Measurements from ENCODE around the gene TSPAN14. TPM values are rescaled to one million over a fixed set of nuclear protein-coding genes. Genes with fewer than 3 reads are reported as not detected.
A peak's percentile ranks its signal among the peaks of the same experiment; 100 is the strongest.

The TSPAN14 gene
- total RNA-seq, 2 experiments from 2014 or later, result 17.0 to 33.4 TPM

GRCh38 chr10:80454513-80455460 is 677 bp downstream of the TSPAN14 start:
- POLR2A ChIA-PET, result interaction anchor here (0.9 to 1.9 kb wide), 2 partner anchors 9 to 18 kb away, joined by 5 to 6 read pairs; no protein-coding TSS in a partner anchor
- H3K4me1 ChIP-seq (ENCODE audit: insufficient read depth, low read length, poor library complexity, severe bottlenecking), result peaks cover 51% of the 10 kb centered on the region
- no TSS peak for BruUV-seq (replicated peaks)
- H3K9me2 ChIP-seq (ENCODE audit: insufficient read depth, low read length), result no peaks in the 10 kb centered on the region
- H3K4me2 ChIP-seq (ENCODE audit: low read length), result peak overlapping the region; percentile 79
- peak overlapping the region; percentile 44 for H2AFZ ChIP-seq (ENCODE audit: low read length)
- H3K9me3 ChIP-seq (ENCODE audit: low read length), result no peaks in the 10 kb centered on the region
- peak overlapping the region; percentile 92 for H3K4me3 ChIP-seq (ENCODE audit: low read depth, low read length, poor library complexity, severe bottlenecking)
- peak overlapping the region; percentile 66 for H3K27ac ChIP-seq (ENCODE audit: low read depth, low read length, poor library complexity, severe bottlenecking)
- H3K79me2 ChIP-seq (ENCODE audit: insufficient read depth, low read depth, low read length), result peaks cover 51% of the 10 kb centered on the region
- CTCF ChIA-PET (ENCODE audit: unreplicated experiment), result no interaction called here
- peaks cover 12% of the 10 kb centered on the region for H4K20me1 ChIP-seq (ENCODE audit: insufficient read depth, low read length)
- DNase-seq (ENCODE audit: low spot score), result peak; percentile 52
- TF ChIP-seq CTCF (conservative IDR thresholded peaks at IDR 0.05; ENCODE audit: low read length) (no peak), EZH2phosphoT487 (IDR thresholded peaks at IDR 0.05; ENCODE audit: borderline replicate concordance, low read depth, low read length) (no peak)
- no peaks in the 10 kb centered on the region for H3K36me3 ChIP-seq (ENCODE audit: insufficient read depth, low read length)
- intact Hi-C loops (cut with micrococcal nuclease; ENCODE audit: unreplicated experiment), result loop anchor here (5.0 kb wide), 2 partner anchors 252 to 267 kb away; no protein-coding TSS in a partner anchor

GRCh38 chr10:80455461-80456349 is 1.6 kb downstream of the TSPAN14 start:
- no peak for DNase-seq (ENCODE audit: low spot score)
- Histone ChIP-seq H3K9me2 (ENCODE audit: insufficient read depth, low read length) (no peaks in the 10 kb centered on the region), H3K9me3 (ENCODE audit: low read length) (no peaks in the 10 kb centered on the region), H2AFZ (ENCODE audit: low read length) (no peak overlapping the region), H3K4me1 (ENCODE audit: insufficient read depth, low read length, poor library complexity, severe bottlenecking) (peaks cover 60% of the 10 kb centered on the region), H3K36me3 (ENCODE audit: insufficient read depth, low read length) (no peaks in the 10 kb centered on the region), H3K79me2 (ENCODE audit: insufficient read depth, low read depth, low read length) (peaks cover 61% of the 10 kb centered on the region), H3K27ac (ENCODE audit: low read depth, low read length, poor library complexity, severe bottlenecking) (peak overlapping the region; percentile 66), H3K4me3 (ENCODE audit: low read depth, low read length, poor library complexity, severe bottlenecking) (peak overlapping the region; percentile 92), H3K4me2 (ENCODE audit: low read length) (peak overlapping the region; percentile 79), H4K20me1 (ENCODE audit: insufficient read depth, low read length) (peaks cover 12% of the 10 kb centered on the region)
- TSS peak; percentile 52 for BruUV-seq (replicated peaks)
- intact Hi-C loops (cut with micrococcal nuclease; ENCODE audit: unreplicated experiment), result loop anchor here (2.0 to 5.0 kb wide), 3 partner anchors 15 to 268 kb away; no protein-coding TSS in a partner anchor
- CTCF ChIA-PET (ENCODE audit: unreplicated experiment), result no interaction called here
- POLR2A ChIA-PET, result interaction anchor here (0.5 to 1.9 kb wide), 4 partner anchors 9 to 113 kb away, joined by 3 to 5 read pairs (median 3); no protein-coding TSS in a partner anchor
- TF ChIP-seq EZH2phosphoT487 (IDR thresholded peaks at IDR 0.05; ENCODE audit: borderline replicate concordance, low read depth, low read length) (no peak), CTCF (conservative IDR thresholded peaks at IDR 0.05; ENCODE audit: low read length) (no peak)
